Trophoblast cell (in vitro differentiated cells and primary cell): ENCODE measurements around the gene ZNF267.

Source experiments
- DNase-seq, 2 donors: peaks; one replicate each; pipeline ENCODE4 v3.0.0-alpha.2; 2016
- H2AFZ ChIP-seq: 2 replicates; pipeline ENCODE4 v1.6.1; 2013; ENCODE audit warnings: low read length, moderate library complexity, mild to moderate bottlenecking; ENCODE audit not compliant: insufficient read depth, poor library complexity
- H2AK5ac ChIP-seq: 2 replicates; pipeline ENCODE4 v1.6.1; 2013; ENCODE audit warnings: mild to moderate bottlenecking, low read length
- H2BK120ac ChIP-seq: 2 replicates; pipeline ENCODE4 v1.6.1; 2013; ENCODE audit warnings: low read length, mild to moderate bottlenecking, moderate library complexity; ENCODE audit not compliant: insufficient read depth, poor library complexity
- H2BK12ac ChIP-seq: 2 replicates; pipeline ENCODE4 v1.6.1; 2013; ENCODE audit warnings: mild to moderate bottlenecking, low read length, moderate library complexity
- H2BK5ac ChIP-seq: 2 replicates; pipeline ENCODE4 v1.6.1; 2013; ENCODE audit warnings: low read length, low read depth, moderate library complexity, mild to moderate bottlenecking; ENCODE audit not compliant: poor library complexity
- H3K14ac ChIP-seq: 2 replicates; pipeline ENCODE4 v1.6.1; 2013; ENCODE audit warnings: mild to moderate bottlenecking, low read length
- H3K18ac ChIP-seq: 2 replicates; pipeline ENCODE4 v1.6.1; 2013; ENCODE audit warnings: mild to moderate bottlenecking, low read length
- H3K23ac ChIP-seq: 2 replicates; pipeline ENCODE4 v1.6.1; 2013; ENCODE audit warnings: low read length
- H3K27ac ChIP-seq: 2 replicates; pipeline ENCODE4 v1.5.1; 2013; ENCODE audit warnings: low read depth, mild to moderate bottlenecking, inconsistent platforms, low read length, moderate library complexity
- H3K27me3 ChIP-seq: 2 replicates; pipeline ENCODE4 v1.6.1; 2013; ENCODE audit warnings: inconsistent platforms, mild to moderate bottlenecking, low read length, moderate library complexity; ENCODE audit not compliant: insufficient read depth
- H3K36me3 ChIP-seq, 2 experiments: 1 replicate in 1 of 2; 2 replicates in 1 of 2; pipeline ENCODE4 v1.6.1; 2013; ENCODE audit warnings: low read length in 2 of 2, mild to moderate bottlenecking in 2 of 2, moderate library complexity in 1 of 2; ENCODE audit not compliant: insufficient read depth in 2 of 2, control insufficient read depth in 1 of 2
- H3K4ac ChIP-seq: 2 replicates; pipeline ENCODE4 v1.6.1; 2013; ENCODE audit warnings: low read depth, mild to moderate bottlenecking, low read length, moderate library complexity
- H3K4me1 ChIP-seq, 2 experiments: 1 replicate in 1 of 2; 2 replicates in 1 of 2; pipeline ENCODE4 v1.6.1; 2013; ENCODE audit warnings: low read length in 2 of 2, mild to moderate bottlenecking in 2 of 2, moderate library complexity in 1 of 2; ENCODE audit not compliant: insufficient read depth in 2 of 2, control insufficient read depth in 1 of 2
- H3K4me2 ChIP-seq: 2 replicates; pipeline ENCODE4 v1.6.1; 2013; ENCODE audit warnings: inconsistent platforms, mild to moderate bottlenecking, low read length, moderate library complexity
- H3K4me3 ChIP-seq: 2 replicates; pipeline ENCODE4 v1.5.1; 2013; ENCODE audit warnings: mild to moderate bottlenecking, low read depth, low read length, inconsistent platforms
- H3K79me1 ChIP-seq: one replicate; pipeline ENCODE4 v1.6.1; 2013; ENCODE audit warnings: low read length
- H3K79me2 ChIP-seq: 2 replicates; pipeline ENCODE4 v1.6.1; 2013; ENCODE audit warnings: low read length, mild to moderate bottlenecking; ENCODE audit not compliant: control insufficient read depth, insufficient read depth, poor library complexity
- H3K9ac ChIP-seq: 2 replicates; pipeline ENCODE4 v1.6.1; 2013; ENCODE audit warnings: mild to moderate bottlenecking, low read length
- H3K9me3 ChIP-seq: 2 replicates; pipeline ENCODE4 v1.6.1; 2013; ENCODE audit warnings: low read depth, mild to moderate bottlenecking, control low read depth, inconsistent platforms, low read length; ENCODE audit not compliant: insufficient read depth
- H4K12ac ChIP-seq: 2 replicates; pipeline ENCODE4 v1.6.1; 2013; ENCODE audit warnings: low read depth, mild to moderate bottlenecking, low read length, moderate library complexity
- H4K8ac ChIP-seq: 2 replicates; pipeline ENCODE4 v1.6.1; 2013; ENCODE audit warnings: low read depth, mild to moderate bottlenecking, low read length, moderate library complexity
- H4K91ac ChIP-seq: one replicate; pipeline ENCODE4 v1.6.1; 2013; ENCODE audit warnings: low read depth, mild to moderate bottlenecking, low read length, moderate library complexity
- WGBS: extraction: QIAGEN DNeasy Blood & Tissue Kit; methylation state at CpG from one replicate; pipeline ENCODE4 v1.1.7; 2013; ENCODE audit warnings: missing lambda C conversion rate; ENCODE audit not compliant: insufficient read length, insufficient coverage; ENCODE audit errors: extremely low coverage; 5-methylcytosine and 5-hydroxymethylcytosine counted together

The ZNF267 gene

DNA sequence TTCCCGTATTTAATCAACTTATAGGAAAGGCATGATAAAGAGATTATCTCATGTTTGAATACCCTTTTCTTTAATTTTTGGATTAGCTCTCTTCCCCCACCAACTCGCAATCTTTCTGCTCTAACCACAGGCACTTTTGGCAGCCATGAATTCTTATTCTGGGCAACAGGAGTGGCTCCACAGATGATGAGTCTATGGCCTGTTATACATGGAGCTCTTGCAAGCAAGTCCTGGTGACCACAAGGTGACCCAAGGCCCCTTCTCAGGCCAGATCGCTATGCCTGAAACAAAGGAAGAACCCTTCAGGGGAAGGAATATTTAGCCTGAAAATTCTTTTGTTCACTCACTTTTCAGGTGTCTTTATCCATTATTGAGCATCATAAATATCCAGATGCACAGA lies 10.8 kb upstream of the ZNF267 start:
- Histone ChIP-seq H3K23ac (no peak overlapping the region), H4K91ac (no peak overlapping the region), H3K79me1 (no peaks in the 10 kb centered on the region), H3K4me1 (no peaks in the 10 kb centered on the region), H4K12ac (no peak overlapping the region), H3K4me3 (no peak overlapping the region), H2BK5ac (no peak overlapping the region), H2AFZ (no peak overlapping the region), H3K4me2 (no peak overlapping the region), H2AK5ac (no peak overlapping the region), H3K18ac (no peak overlapping the region), H4K8ac (no peak overlapping the region), H3K9ac (no peak overlapping the region), H3K79me2 (no peaks in the 10 kb centered on the region), H3K14ac (no peak overlapping the region), H3K4ac (no peak overlapping the region), H3K36me3 (no peaks in the 10 kb centered on the region), H2BK120ac (no peak overlapping the region), H3K27me3 (no peaks in the 10 kb centered on the region), H2BK12ac (no peak overlapping the region), H3K27ac (no peak overlapping the region), H3K9me3 (peaks cover 9% of the 10 kb centered on the region)
- DNase-seq, result no peak
- no CpG with 5 or more reads among the region's 3 CpGs for WGBS

DNA sequence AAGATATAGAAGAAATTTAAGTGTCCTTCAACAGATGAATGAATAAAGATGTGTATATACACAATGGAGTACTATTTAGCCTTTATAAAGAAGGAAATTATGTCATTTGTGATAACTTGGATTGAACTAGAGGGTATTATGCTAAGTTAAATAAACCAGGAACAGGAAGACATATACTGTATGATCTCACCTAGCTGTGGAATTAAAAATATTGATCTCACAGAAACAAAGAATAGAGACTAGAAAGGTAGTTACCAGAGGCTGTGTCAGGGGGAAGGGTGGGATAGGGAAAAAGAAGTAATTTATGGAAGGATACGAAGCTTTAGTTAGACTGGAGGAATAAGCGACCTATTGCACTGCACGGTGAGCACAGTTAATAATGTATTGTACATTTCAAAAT lies 5.4 kb upstream of the ZNF267 start:
- Histone ChIP-seq H3K18ac (no peak overlapping the region), H3K14ac (no peak overlapping the region), H3K79me2 (no peaks in the 10 kb centered on the region), H3K9me3 (peaks cover 3% of the 10 kb centered on the region), H3K4ac (no peak overlapping the region), H2BK12ac (no peak overlapping the region), H3K27ac (no peak overlapping the region), H3K79me1 (no peaks in the 10 kb centered on the region), H3K4me3 (no peak overlapping the region), H3K4me1 (peaks cover 0 to 6% of the 10 kb centered on the region in 2 experiments), H2BK120ac (no peak overlapping the region), H3K27me3 (no peaks in the 10 kb centered on the region), H3K36me3 (no peaks in the 10 kb centered on the region), H2AK5ac (no peak overlapping the region), H2AFZ (no peak overlapping the region), H3K9ac (no peak overlapping the region), H4K12ac (no peak overlapping the region), H2BK5ac (no peak overlapping the region), H3K23ac (no peak overlapping the region), H4K8ac (no peak overlapping the region), H3K4me2 (no peak overlapping the region), H4K91ac (no peak overlapping the region)
- no peak for DNase-seq
- WGBS, result no CpG with 5 or more reads among the region's 3 CpGs

DNA sequence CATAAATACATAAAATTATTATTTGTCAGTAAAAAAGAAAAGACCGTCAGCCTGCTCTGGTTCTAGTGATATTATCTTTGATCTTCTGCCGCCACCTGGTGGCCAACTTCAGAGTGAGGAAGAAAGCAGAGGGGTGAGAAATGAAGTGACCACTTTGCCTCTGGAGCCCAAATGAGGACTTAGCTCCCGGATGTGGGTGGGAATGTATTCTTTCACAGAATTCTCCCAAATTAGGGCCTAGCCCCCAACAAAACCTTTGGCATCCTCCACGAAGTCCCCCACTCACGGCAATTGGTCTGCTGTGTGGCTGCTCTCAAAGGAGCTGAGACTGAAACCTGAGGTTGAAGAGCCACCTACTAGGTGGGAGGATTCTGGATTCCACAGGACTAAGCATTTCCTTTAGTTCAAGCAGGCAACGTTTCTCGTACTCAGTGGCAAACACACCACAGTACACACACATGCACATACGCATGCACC lies 4.9 kb upstream of the ZNF267 start:
- H3K9me3 ChIP-seq, result peaks cover 3% of the 10 kb centered on the region
- no peak overlapping the region for H3K4me3 ChIP-seq
- H3K27ac ChIP-seq, result no peak overlapping the region
- no peak overlapping the region for H2AFZ ChIP-seq
- no peak overlapping the region for H3K4ac ChIP-seq
- H2BK120ac ChIP-seq, result no peak overlapping the region
- no peak overlapping the region for H2AK5ac ChIP-seq
- H3K79me1 ChIP-seq, result peaks cover under 1% of the 10 kb centered on the region
- H3K27me3 ChIP-seq, result no peaks in the 10 kb centered on the region
- no peak overlapping the region for H4K8ac ChIP-seq
- no peak overlapping the region for H2BK5ac ChIP-seq
- no peaks in the 10 kb centered on the region for H3K36me3 ChIP-seq
- no peak overlapping the region for H2BK12ac ChIP-seq
- H3K14ac ChIP-seq, result no peak overlapping the region
- H3K4me1 ChIP-seq, result peaks cover 0 to 7% of the 10 kb centered on the region in 2 experiments
- no CpG with 5 or more reads among the region's 8 CpGs for WGBS
- H3K18ac ChIP-seq, result no peak overlapping the region
- H3K79me2 ChIP-seq, result peaks cover under 1% of the 10 kb centered on the region
- DNase-seq, result peak; percentile 50 to 89
- no peak overlapping the region for H4K12ac ChIP-seq
- H3K9ac ChIP-seq, result no peak overlapping the region
- no peak overlapping the region for H3K23ac ChIP-seq
- H4K91ac ChIP-seq, result no peak overlapping the region
- no peak overlapping the region for H3K4me2 ChIP-seq

DNA sequence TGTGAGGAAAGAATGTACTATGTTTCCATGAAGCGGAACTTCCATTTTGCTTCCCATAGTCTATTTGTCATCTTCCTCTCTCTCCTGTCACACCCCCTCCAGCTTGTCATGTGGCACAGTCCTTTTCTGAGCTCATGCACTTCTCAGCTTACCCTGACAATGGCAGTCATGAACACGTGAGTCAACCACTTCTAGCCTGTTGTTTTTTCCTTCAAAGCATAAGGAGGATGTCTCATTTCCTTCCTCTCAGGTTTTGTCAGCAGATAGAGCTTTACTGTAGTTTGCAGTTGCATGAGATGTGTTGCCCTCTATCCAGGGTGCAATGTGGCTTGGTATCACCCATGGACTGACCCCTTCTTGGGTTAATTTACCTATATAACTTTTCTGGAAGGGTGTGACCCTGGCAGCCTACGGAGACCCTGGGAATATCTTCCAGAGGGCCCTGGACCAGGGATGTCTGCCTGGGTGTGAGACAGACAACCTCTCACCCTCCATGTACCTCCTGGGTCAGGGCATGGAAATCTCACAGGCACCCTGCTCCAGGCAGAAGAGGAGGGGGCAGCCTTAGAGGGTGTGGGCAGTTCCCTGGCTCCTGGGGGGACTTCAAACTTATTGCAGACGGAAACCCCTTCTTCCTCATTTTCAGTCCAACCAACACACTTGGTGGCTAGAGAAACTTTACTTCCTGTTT lies 4.0 kb upstream of the ZNF267 start:
- no peak overlapping the region for H4K8ac ChIP-seq
- no peak overlapping the region for H3K4me3 ChIP-seq
- no peak overlapping the region for H2BK5ac ChIP-seq
- H2AFZ ChIP-seq, result no peak overlapping the region
- DNase-seq, result peak; percentile 25 to 51
- H3K79me2 ChIP-seq, result peaks cover 6% of the 10 kb centered on the region
- no peaks in the 10 kb centered on the region for H3K36me3 ChIP-seq
- H3K27me3 ChIP-seq, result no peaks in the 10 kb centered on the region
- WGBS, result no CpG with 5 or more reads among the region's 4 CpGs
- H2BK12ac ChIP-seq, result no peak overlapping the region
- peaks cover 5% of the 10 kb centered on the region for H3K79me1 ChIP-seq
- H4K12ac ChIP-seq, result no peak overlapping the region
- no peak overlapping the region for H3K27ac ChIP-seq
- no peak overlapping the region for H3K14ac ChIP-seq
- no peak overlapping the region for H2BK120ac ChIP-seq
- no peaks in the 10 kb centered on the region for H3K9me3 ChIP-seq
- no peak overlapping the region for H2AK5ac ChIP-seq
- no peak overlapping the region for H3K4me2 ChIP-seq
- H3K4me1 ChIP-seq, result peaks cover 0 to 7% of the 10 kb centered on the region in 2 experiments
- no peak overlapping the region for H4K91ac ChIP-seq
- no peak overlapping the region for H3K23ac ChIP-seq
- H3K9ac ChIP-seq, result no peak overlapping the region
- H3K18ac ChIP-seq, result no peak overlapping the region
- no peak overlapping the region for H3K4ac ChIP-seq
